Measurements from ENCODE around the gene FBXO42. TPM values are rescaled to one million over a fixed set of nuclear protein-coding genes. Genes with fewer than 3 reads are reported as not detected.

FBXO42 gene
- total and polyA plus RNA-seq, 2 experiments from 2014 or later: 28.6 to 40.8 TPM

DNA sequence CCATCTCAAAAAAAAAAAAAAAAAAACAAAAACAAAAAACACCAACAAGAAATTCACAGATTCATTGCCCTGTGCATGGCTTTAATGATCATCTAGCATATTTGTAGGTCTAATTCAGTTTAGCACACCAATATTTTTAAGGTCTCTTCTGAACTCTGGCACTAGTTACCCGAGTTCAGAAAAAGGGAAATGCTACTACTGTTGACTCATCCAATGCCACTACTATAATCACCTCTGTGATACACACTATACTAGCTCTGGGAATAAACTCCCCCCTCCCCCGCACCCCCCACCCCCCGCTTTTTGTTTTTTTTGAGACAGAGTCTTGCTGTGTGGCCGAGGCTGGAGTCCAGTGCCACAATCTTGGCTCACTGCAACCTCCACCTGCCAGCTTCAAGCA, 55.6 kb downstream of the FBXO42 start:
- Histone ChIP-seq H3K27me3 (no peaks in the 10 kb centered on the region), H3K4me3 (no peak overlapping the region), H3K4me1 (ENCODE audit: low read depth) (no peaks in the 10 kb centered on the region), H3K9me3 (ENCODE audit: low read depth) (no peaks in the 10 kb centered on the region), H3K36me3 (peaks cover 4% of the 10 kb centered on the region), H3K27ac (no peak overlapping the region)
- TF ChIP-seq, protein P1, sequence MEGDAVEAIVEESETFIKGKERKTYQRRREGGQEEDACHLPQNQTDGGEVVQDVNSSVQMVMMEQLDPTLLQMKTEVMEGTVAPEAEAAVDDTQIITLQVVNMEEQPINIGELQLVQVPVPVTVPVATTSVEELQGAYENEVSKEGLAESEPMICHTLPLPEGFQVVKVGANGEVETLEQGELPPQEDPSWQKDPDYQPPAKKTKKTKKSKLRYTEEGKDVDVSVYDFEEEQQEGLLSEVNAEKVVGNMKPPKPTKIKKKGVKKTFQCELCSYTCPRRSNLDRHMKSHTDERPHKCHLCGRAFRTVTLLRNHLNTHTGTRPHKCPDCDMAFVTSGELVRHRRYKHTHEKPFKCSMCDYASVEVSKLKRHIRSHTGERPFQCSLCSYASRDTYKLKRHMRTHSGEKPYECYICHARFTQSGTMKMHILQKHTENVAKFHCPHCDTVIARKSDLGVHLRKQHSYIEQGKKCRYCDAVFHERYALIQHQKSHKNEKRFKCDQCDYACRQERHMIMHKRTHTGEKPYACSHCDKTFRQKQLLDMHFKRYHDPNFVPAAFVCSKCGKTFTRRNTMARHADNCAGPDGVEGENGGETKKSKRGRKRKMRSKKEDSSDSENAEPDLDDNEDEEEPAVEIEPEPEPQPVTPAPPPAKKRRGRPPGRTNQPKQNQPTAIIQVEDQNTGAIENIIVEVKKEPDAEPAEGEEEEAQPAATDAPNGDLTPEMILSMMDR (IDR thresholded peaks at IDR 0.05; ENCODE audit: low read depth, low read length): no peak
- DNase-seq (ENCODE audit: low read depth in 1 of 2, low spot score in 1 of 2): no peak

DNA sequence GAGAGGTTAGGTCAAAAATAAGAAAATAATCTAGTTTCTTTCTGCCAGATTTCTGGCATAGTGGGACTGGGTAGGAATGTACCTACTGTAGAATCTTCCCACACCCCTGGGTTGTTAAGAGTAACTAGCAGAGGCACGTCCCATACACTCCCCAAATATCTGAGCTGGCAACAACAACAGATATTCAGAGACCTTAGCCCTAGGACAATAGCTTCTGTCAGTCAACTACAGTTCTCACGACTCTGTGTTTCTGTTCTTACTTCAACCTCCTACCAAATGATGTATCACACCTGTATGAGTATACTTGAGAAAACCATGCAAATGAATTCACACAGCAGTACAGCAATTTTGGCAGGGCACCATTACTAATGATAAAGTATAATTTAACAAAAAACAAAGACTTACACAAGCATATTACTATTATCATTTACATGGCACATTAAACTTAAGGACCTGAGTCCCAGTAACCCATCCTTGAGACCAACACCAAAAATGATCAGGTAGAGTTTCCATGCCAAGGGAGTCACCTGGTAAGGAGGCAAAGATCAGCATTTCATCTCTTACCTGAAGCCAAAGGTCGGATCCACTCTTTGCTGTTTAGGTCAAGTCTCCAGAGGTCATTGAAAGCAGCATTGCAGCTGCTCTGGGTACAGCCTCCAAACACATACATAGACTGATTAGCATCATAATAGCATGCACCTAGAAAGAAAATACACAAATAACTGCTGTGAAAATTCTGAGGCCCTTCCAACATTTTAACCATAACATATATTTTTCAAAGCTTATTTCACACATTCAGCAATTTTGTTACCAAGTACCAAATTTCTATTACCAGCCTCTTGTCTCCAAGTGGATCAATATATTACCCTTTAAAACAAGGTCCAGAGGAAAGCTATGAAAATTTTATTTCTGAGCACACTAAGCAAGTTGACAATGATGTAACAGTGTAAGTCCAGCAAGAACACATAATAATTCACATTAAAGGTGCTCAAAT, 57.8 kb downstream of the FBXO42 start:
- no peak for DNase-seq (ENCODE audit: low read depth in 1 of 2, low spot score in 1 of 2)
- Histone ChIP-seq H3K27ac (no peak overlapping the region), H3K36me3 (peaks cover 4% of the 10 kb centered on the region), H3K4me1 (ENCODE audit: low read depth) (no peaks in the 10 kb centered on the region), H3K4me3 (no peak overlapping the region), H3K27me3 (no peaks in the 10 kb centered on the region), H3K9me3 (ENCODE audit: low read depth) (no peaks in the 10 kb centered on the region)
- TF ChIP-seq, protein P1 (IDR thresholded peaks at IDR 0.05; ENCODE audit: low read depth, low read length): no peak

GRCh38 chr1:16293538-16293937, 58.7 kb downstream of the FBXO42 start:
- H3K4me1 ChIP-seq (ENCODE audit: low read depth): no peaks in the 10 kb centered on the region
- TF ChIP-seq, protein P1 (IDR thresholded peaks at IDR 0.05; ENCODE audit: low read depth, low read length): no peak
- no peak overlapping the region for H3K4me3 ChIP-seq
- no peak for DNase-seq (ENCODE audit: low read depth in 1 of 2, low spot score in 1 of 2)
- H3K36me3 ChIP-seq: peaks cover 4% of the 10 kb centered on the region
- H3K27ac ChIP-seq: no peak overlapping the region
- H3K9me3 ChIP-seq (ENCODE audit: low read depth): no peaks in the 10 kb centered on the region
- H3K27me3 ChIP-seq: no peaks in the 10 kb centered on the region

GRCh38 chr1:16292739-16293138, 59.5 kb downstream of the FBXO42 start:
- DNase-seq (ENCODE audit: low read depth in 1 of 2, low spot score in 1 of 2): no peak
- no peaks in the 10 kb centered on the region for H3K4me1 ChIP-seq (ENCODE audit: low read depth)
- no peaks in the 10 kb centered on the region for H3K27me3 ChIP-seq
- no peak overlapping the region for H3K4me3 ChIP-seq
- no peaks in the 10 kb centered on the region for H3K9me3 ChIP-seq (ENCODE audit: low read depth)
- no peak overlapping the region for H3K27ac ChIP-seq
- peaks cover 4% of the 10 kb centered on the region for H3K36me3 ChIP-seq
- TF ChIP-seq, protein P1 (IDR thresholded peaks at IDR 0.05; ENCODE audit: low read depth, low read length): no peak

GRCh38 chr1:16289959-16290358, 62.3 kb downstream of the FBXO42 start:
- TF ChIP-seq, protein P1 (IDR thresholded peaks at IDR 0.05; ENCODE audit: low read depth, low read length): peak; percentile 4
- DNase-seq (ENCODE audit: low read depth in 1 of 2, low spot score in 1 of 2): no peak
- H3K27ac ChIP-seq: no peak overlapping the region

More at GRCh38 chr1:16289959-16290358, 62.3 kb downstream of the FBXO42 start:
- Histone ChIP-seq H3K4me3 (no peak overlapping the region), H3K9me3 (ENCODE audit: low read depth) (no peaks in the 10 kb centered on the region), H3K4me1 (ENCODE audit: low read depth) (no peaks in the 10 kb centered on the region), H3K27me3 (no peaks in the 10 kb centered on the region), H3K36me3 (peaks cover 4% of the 10 kb centered on the region)

All from cardiac muscle cell (in vitro differentiated cells and primary cell).